Choroid plexus epithelial cell (primary cell): ENCODE data around the gene PRSS1.
"Not testable (repeated sequence)": the region's sequence is repeated elsewhere in the genome, so short reads cannot be mapped to it uniquely, and the experiment has no call there.

Source experiments
- DNase-seq: peaks from one replicate; pipeline ENCODE4 v3.0.0-alpha.2; 2010; ENCODE audit warnings: low read depth
- H3K4me3 ChIP-seq: 2 replicates; pipeline ENCODE4 v1.5.1; 2011; ENCODE audit warnings: low read depth, mild to moderate bottlenecking, control low read depth, low read length, moderate library complexity
- CTCF ChIP-seq: conservative IDR thresholded peaks from 2 replicates; pipeline ENCODE4 v1.5.1; 2011; ENCODE audit warnings: low read depth, mild to moderate bottlenecking, control low read depth, inconsistent platforms, low read length, moderate library complexity

Gene PRSS1

DNA sequence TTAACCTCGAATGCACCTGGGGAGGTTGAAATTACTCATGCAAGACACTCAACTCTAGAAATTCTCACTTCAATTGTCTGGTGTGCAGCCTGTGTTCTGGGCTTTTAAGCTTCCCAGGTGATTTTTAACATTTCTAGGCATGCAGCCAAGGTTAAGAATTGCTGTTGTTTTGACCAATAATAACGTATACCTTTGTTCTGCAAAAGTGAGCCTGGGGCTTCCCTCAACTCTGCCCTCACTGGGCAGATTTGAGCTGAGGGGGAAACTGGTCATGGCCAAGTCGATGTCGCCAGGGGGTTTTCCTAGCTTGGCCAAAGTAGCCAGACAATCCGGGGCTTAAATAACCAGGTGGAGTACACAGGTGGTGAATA, 22.1 kb downstream of the PRSS1 start:
- no peak for DNase-seq
- no peak for TF ChIP-seq CTCF
- no peak overlapping the region for H3K4me3 ChIP-seq

DNA sequence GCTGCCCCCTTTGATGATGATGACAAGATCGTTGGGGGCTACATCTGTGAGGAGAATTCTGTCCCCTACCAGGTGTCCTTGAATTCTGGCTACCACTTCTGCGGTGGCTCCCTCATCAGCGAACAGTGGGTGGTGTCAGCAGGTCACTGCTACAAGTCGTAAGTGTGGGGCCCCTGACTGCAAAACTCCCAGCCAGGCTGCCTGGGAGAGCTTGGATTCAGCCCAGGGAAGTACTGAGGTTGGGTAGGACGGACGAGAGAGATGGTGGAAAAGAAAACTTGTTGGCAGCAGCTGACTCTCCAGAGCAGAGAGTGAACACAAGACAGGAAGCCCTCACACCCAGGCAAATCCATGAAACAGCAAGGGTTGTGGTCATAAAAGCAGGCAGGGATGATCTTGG, 22.8 kb downstream of the PRSS1 start:
- H3K4me3 ChIP-seq, result no peak overlapping the region
- DNase-seq, result no peak
- no peak for TF ChIP-seq CTCF

GRCh38 chr7:142772673-142773072, 23.4 kb downstream of the PRSS1 start:
- no peak for TF ChIP-seq CTCF
- H3K4me3 ChIP-seq, result no peak overlapping the region
- no peak for DNase-seq

DNA sequence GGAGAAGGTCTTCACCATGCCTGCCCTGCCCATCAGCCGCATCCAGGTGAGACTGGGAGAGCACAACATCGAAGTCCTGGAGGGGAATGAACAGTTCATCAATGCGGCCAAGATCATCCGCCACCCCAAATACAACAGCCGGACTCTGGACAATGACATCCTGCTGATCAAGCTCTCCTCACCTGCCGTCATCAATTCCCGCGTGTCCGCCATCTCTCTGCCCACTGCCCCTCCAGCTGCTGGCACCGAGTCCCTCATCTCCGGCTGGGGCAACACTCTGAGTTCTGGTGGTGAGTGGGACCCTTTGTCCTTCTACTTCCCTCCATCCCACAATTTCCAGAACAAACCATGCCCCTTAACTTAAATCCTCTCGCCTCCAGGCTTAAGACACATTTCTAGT, 24.0 kb downstream of the PRSS1 start:
- TF ChIP-seq CTCF, result no peak
- DNase-seq, result no peak
- H3K4me3 ChIP-seq, result no peak overlapping the region

- DNase-seq, result no peak
- no peak overlapping the region for H3K4me3 ChIP-seq
- TF ChIP-seq CTCF, result no peak
Measured at GRCh38 chr7:142773937-142774744, 24.9 kb downstream of the PRSS1 start.

DNA sequence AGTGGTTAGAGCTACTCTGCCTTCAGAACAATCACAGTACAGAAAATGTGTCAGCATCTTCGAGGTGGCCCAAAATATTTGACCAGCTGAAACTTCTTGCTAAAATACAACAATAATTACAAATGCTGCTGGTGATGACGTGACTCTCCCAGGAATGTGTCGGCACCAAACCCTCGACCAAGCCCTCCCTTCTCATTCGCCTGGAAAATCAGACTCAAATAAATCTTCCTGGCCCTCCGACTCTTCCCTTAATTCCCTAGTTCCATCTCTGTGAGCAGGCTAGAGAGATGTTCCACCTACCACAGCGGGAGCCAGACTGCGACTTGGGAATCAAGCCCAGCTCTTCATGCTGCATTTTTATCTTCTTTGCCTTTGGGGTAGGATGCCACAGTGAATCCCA, 25.6 kb downstream of the PRSS1 start:
- H3K4me3 ChIP-seq, result no peak overlapping the region
- no peak for DNase-seq
- no peak for TF ChIP-seq CTCF

- DNase-seq, H3K4me3 ChIP-seq: not testable (repeated sequence)
Measured at GRCh38 chr7:142775351-142776115, 26.3 kb downstream of the PRSS1 start.
